HG02840 (cell line): ENCODE results near the gene DACT3.
"Not testable (repeated sequence)": the region's sequence is repeated elsewhere in the genome, so short reads cannot be mapped to it uniquely, and the experiment has no call there.

Source experiments
- ATAC-seq: cut with Tn5 transposase; IDR thresholded peaks from one replicate; pipeline ENCODE4 v1.9.1; 2021; ENCODE audit warnings: mild to moderate bottlenecking, moderate library complexity, moderate number of reproducible peaks; ENCODE audit not compliant: unreplicated experiment, low FRiP score

DACT3 gene

GRCh38 chr19:46634656-46635218 lies 26.2 kb downstream of the DACT3 start:
- no peak for ATAC-seq

GRCh38 chr19:46634045-46634655 lies 26.8 kb downstream of the DACT3 start:
- ATAC-seq = no peak

- ATAC-seq = no peak
Observed at GRCh38 chr19:46633130-46633529, 27.9 kb downstream of the DACT3 start.

- ATAC-seq = no peak
Observed at GRCh38 chr19:46631481-46631880, 29.5 kb downstream of the DACT3 start.

GRCh38 chr19:46630586-46631205 lies 30.3 kb downstream of the DACT3 start:
- ATAC-seq = no peak

- no peak for ATAC-seq
Observed at GRCh38 chr19:46629546-46630025, 31.4 kb downstream of the DACT3 start.

- ATAC-seq = not testable (repeated sequence)
Observed at GRCh38 chr19:46628970-46629369, 32.0 kb downstream of the DACT3 start.

GRCh38 chr19:46626446-46626845 lies 34.5 kb downstream of the DACT3 start:
- ATAC-seq = no peak

GRCh38 chr19:46625731-46626130 lies 35.3 kb downstream of the DACT3 start:
- ATAC-seq = no peak

- ATAC-seq = no peak
Observed at GRCh38 chr19:46624958-46625661, 35.9 kb downstream of the DACT3 start, which contains the start of gene PTGIR. Gene PTGIR, minus strand, starts transcription at chr19:46625089. Its CDS starts 864 bp downstream, at chr19:46624225.

GRCh38 chr19:46623915-46624502 lies 37.0 kb downstream of the DACT3 start:
- no peak for ATAC-seq

GRCh38 chr19:46622118-46622446 lies 38.9 kb downstream of the DACT3 start:
- ATAC-seq = no peak

- no peak for ATAC-seq
Observed at GRCh38 chr19:46621191-46622117, 39.5 kb downstream of the DACT3 start.

- no peak for ATAC-seq
Observed at GRCh38 chr19:46620716-46621115, 40.3 kb downstream of the DACT3 start.

GRCh38 chr19:46620267-46620666 lies 40.7 kb downstream of the DACT3 start:
- no peak for ATAC-seq

- ATAC-seq = no peak
Observed at GRCh38 chr19:46618670-46619231, 42.2 kb downstream of the DACT3 start.

GRCh38 chr19:46617601-46618000 lies 43.4 kb downstream of the DACT3 start:
- no peak for ATAC-seq

GRCh38 chr19:46616631-46617322 lies 44.2 kb downstream of the DACT3 start:
- no peak for ATAC-seq

- ATAC-seq = no peak
Observed at GRCh38 chr19:46615966-46616365, 45.0 kb downstream of the DACT3 start.
